Ishikawa (cell line): ENCODE data around the gene LRRC39.

Source experiments
- CEBPB ChIP-seq: IDR thresholded peaks from 2 replicates; pipeline ENCODE4 v1.6.1; 2012
- CREB1 ChIP-seq: IDR thresholded peaks from 2 replicates; pipeline ENCODE4 v1.6.1; 2012; ENCODE audit warnings: low read depth
- EGR1 ChIP-seq: IDR thresholded peaks from 2 replicates; pipeline ENCODE4 v1.6.1; 2012
- EP300 ChIP-seq: IDR thresholded peaks from 2 replicates; pipeline ENCODE4 v1.6.1; 2012; ENCODE audit warnings: borderline replicate concordance
- FOXM1 ChIP-seq: IDR thresholded peaks from 2 replicates; pipeline ENCODE4 v1.6.1; 2012; ENCODE audit warnings: low read depth, borderline replicate concordance
- NFIC ChIP-seq: IDR thresholded peaks from 2 replicates; pipeline ENCODE4 v1.6.1; 2012
- RAD21 ChIP-seq: IDR thresholded peaks from 2 replicates; pipeline ENCODE4 v1.6.1; 2012; ENCODE audit warnings: low read depth
- TAF1 ChIP-seq: IDR thresholded peaks from 2 replicates; pipeline ENCODE4 v1.6.1; 2012; ENCODE audit warnings: low read depth, mild to moderate bottlenecking
- TCF12 ChIP-seq: IDR thresholded peaks from 2 replicates; pipeline ENCODE4 v1.6.1; 2012; ENCODE audit warnings: low read depth
- TEAD4 ChIP-seq: IDR thresholded peaks from 2 replicates; pipeline ENCODE4 v1.6.1; 2012
- YY1 ChIP-seq: IDR thresholded peaks from 2 replicates; pipeline ENCODE4 v1.6.1; 2012; ENCODE audit warnings: low read depth
- ZBTB7A ChIP-seq: IDR thresholded peaks from 2 replicates; pipeline ENCODE4 v1.6.1; 2012; ENCODE audit warnings: low read depth
- TF ChIP-seq, protein P1 (sequence below): IDR thresholded peaks from 2 replicates; pipeline ENCODE4 v1.6.1; 2012; ENCODE audit warnings: low read depth, mild to moderate bottlenecking
- TF ChIP-seq, protein P2 (sequence below): IDR thresholded peaks from 2 replicates; pipeline ENCODE4 v1.6.1; 2012
- TF ChIP-seq, protein P3 (sequence below): IDR thresholded peaks from 2 replicates; pipeline ENCODE4 v1.6.1; 2012

The LRRC39 gene

DNA sequence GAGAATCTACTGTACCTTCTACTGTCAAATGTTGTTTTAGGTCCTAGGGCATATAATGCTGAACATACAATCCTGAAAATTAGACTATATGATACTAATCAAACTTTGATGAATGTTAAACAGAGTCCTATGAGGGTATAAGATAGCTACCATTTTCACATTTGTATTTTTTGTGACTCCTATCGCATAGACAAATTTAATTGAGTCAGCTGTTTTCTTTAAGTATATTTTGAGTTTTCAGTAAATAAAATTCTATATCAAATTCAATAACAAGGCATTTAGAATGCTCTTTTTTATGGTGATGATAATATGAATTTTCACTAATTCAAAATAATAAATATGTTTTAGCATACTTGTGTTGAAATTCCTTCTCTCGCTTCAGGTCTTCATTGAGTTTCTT lies 10.0 kb downstream of the LRRC39 start:
- no peak for TF ChIP-seq NFIC
- TF ChIP-seq CEBPB = no peak
- TF ChIP-seq YY1 = no peak
- no peak for TF ChIP-seq CREB1
- no peak for TF ChIP-seq FOXM1
- no peak for TF ChIP-seq EGR1
- TF ChIP-seq, protein P1, sequence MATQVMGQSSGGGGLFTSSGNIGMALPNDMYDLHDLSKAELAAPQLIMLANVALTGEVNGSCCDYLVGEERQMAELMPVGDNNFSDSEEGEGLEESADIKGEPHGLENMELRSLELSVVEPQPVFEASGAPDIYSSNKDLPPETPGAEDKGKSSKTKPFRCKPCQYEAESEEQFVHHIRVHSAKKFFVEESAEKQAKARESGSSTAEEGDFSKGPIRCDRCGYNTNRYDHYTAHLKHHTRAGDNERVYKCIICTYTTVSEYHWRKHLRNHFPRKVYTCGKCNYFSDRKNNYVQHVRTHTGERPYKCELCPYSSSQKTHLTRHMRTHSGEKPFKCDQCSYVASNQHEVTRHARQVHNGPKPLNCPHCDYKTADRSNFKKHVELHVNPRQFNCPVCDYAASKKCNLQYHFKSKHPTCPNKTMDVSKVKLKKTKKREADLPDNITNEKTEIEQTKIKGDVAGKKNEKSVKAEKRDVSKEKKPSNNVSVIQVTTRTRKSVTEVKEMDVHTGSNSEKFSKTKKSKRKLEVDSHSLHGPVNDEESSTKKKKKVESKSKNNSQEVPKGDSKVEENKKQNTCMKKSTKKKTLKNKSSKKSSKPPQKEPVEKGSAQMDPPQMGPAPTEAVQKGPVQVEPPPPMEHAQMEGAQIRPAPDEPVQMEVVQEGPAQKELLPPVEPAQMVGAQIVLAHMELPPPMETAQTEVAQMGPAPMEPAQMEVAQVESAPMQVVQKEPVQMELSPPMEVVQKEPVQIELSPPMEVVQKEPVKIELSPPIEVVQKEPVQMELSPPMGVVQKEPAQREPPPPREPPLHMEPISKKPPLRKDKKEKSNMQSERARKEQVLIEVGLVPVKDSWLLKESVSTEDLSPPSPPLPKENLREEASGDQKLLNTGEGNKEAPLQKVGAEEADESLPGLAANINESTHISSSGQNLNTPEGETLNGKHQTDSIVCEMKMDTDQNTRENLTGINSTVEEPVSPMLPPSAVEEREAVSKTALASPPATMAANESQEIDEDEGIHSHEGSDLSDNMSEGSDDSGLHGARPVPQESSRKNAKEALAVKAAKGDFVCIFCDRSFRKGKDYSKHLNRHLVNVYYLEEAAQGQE = no peak
- no peak for TF ChIP-seq ZBTB7A
- no peak for TF ChIP-seq EP300
- TF ChIP-seq, protein P2, sequence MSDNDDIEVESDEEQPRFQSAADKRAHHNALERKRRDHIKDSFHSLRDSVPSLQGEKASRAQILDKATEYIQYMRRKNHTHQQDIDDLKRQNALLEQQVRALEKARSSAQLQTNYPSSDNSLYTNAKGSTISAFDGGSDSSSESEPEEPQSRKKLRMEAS = no peak
- TF ChIP-seq, protein P3, sequence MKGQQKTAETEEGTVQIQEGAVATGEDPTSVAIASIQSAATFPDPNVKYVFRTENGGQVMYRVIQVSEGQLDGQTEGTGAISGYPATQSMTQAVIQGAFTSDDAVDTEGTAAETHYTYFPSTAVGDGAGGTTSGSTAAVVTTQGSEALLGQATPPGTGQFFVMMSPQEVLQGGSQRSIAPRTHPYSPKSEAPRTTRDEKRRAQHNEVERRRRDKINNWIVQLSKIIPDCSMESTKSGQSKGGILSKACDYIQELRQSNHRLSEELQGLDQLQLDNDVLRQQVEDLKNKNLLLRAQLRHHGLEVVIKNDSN = no peak
- no peak for TF ChIP-seq TEAD4
- TF ChIP-seq RAD21 = no peak
- no peak for TF ChIP-seq TAF1
- no peak for TF ChIP-seq TCF12

DNA sequence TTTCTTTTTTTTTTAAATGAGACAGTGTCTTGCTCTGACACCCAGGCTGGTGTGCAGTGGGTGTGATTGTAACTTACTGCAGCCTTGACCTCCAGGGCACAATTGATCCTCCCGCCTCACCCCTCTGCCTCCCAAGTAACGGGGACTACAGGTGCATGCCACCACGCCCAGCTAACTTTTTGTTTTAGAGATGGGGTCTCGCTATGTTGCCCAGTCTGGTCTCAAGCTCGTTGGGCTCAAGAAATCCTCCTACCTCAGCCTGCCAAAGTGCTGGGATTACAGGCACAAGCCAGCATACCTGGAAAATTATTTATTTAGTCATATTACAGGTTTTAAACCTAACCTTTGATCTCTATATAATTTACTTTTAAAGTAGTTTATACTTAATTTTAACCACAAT lies 13.4 kb downstream of the LRRC39 start:
- TF ChIP-seq ZBTB7A = no peak
- TF ChIP-seq, protein P2 = no peak
- TF ChIP-seq TCF12 = no peak
- TF ChIP-seq YY1 = no peak
- TF ChIP-seq RAD21 = no peak
- no peak for TF ChIP-seq NFIC
- TF ChIP-seq, protein P1 = no peak
- no peak for TF ChIP-seq EP300
- no peak for TF ChIP-seq CEBPB
- no peak for TF ChIP-seq CREB1
- TF ChIP-seq FOXM1 = no peak
- no peak for TF ChIP-seq TEAD4
- TF ChIP-seq, protein P3 = no peak
- no peak for TF ChIP-seq EGR1

DNA sequence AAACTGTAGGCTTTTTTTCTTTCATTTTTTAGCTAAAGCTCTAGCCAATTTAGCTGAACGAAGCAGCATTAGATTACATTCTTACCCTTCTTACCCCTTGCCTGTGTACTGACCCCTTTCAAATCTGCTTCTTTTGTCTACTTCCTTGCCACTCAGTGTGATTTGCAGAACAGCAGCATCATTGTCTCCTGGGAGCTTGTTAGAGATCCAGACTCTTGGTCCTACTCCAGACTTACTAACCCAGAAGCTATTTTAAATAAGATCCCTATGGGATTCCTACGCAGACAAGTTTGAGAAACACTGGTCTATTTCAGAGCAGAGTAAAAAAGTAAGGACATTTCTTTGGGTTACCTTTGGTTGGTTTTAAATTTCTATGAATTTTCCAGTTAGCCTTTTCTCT lies 13.8 kb downstream of the LRRC39 start:
- TF ChIP-seq RAD21 (no peak), YY1 (no peak), NFIC (no peak), EGR1 (no peak), CEBPB (no peak), EP300 (no peak)
- TF ChIP-seq, protein P3 = no peak
- TF ChIP-seq, protein P1 = no peak
- TF ChIP-seq, protein P2 = no peak

DNA sequence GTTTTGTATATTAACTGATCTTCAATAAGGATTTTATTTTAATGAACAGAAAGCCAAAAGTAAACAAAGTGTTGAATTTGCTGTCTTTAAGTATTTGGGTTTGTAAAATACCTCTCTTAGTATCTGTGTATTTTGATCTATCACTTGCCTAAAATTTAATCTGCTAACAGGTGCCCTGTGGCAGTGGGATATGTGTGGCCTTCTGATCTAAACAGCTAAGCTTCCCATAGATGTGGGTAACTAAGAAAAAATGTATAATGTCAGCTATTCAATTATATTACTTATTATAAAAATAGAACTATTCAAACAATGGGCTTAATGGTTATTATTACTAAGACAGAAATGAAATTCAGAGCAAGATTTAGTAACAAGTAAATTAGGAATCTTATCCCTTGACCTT lies 15.2 kb downstream of the LRRC39 start:
- TF ChIP-seq FOXM1 (no peak), EP300 (no peak), ZBTB7A (no peak), TAF1 (no peak), CREB1 (no peak)
- TF ChIP-seq, protein P3 = no peak
